Eye (tissue), 1 donor: ENCODE measurements around the gene RNF207.

Experiments
- DNase-seq: peaks from one replicate; pipeline ENCODE4 v3.0.0-alpha.2; 2015

The RNF207 gene, protein sequence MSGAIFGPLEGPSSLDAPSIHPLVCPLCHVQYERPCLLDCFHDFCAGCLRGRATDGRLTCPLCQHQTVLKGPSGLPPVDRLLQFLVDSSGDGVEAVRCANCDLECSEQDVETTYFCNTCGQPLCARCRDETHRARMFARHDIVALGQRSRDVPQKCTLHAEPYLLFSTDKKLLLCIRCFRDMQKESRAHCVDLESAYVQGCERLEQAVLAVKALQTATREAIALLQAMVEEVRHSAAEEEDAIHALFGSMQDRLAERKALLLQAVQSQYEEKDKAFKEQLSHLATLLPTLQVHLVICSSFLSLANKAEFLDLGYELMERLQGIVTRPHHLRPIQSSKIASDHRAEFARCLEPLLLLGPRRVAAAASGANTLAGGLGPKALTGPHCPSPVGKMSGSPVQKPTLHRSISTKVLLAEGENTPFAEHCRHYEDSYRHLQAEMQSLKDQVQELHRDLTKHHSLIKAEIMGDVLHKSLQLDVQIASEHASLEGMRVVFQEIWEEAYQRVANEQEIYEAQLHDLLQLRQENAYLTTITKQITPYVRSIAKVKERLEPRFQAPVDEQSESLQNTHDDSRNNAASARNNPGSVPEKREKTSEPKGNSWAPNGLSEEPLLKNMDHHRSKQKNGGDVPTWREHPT

GRCh38 chr1:6205849-6206519 is at the start of gene RNF207:
RNF207 (plus strand) TSS chr1:6206119; CDS start chr1:6206536, 417 bp downstream.
- peak; percentile 89 for DNase-seq

GRCh38 chr1:6157132-6157527 is 48.8 kb upstream of the RNF207 start:
- no peak for DNase-seq

GRCh38 chr1:6157528-6158174 is 48.3 kb upstream of the RNF207 start:
- no peak for DNase-seq

GRCh38 chr1:6158181-6158580 is 47.7 kb upstream of the RNF207 start:
- DNase-seq = no peak

- no peak for DNase-seq
Measured at GRCh38 chr1:6162341-6162740, 43.6 kb upstream of the RNF207 start.

GRCh38 chr1:6162773-6163172 is 43.1 kb upstream of the RNF207 start:
- no peak for DNase-seq

DNA sequence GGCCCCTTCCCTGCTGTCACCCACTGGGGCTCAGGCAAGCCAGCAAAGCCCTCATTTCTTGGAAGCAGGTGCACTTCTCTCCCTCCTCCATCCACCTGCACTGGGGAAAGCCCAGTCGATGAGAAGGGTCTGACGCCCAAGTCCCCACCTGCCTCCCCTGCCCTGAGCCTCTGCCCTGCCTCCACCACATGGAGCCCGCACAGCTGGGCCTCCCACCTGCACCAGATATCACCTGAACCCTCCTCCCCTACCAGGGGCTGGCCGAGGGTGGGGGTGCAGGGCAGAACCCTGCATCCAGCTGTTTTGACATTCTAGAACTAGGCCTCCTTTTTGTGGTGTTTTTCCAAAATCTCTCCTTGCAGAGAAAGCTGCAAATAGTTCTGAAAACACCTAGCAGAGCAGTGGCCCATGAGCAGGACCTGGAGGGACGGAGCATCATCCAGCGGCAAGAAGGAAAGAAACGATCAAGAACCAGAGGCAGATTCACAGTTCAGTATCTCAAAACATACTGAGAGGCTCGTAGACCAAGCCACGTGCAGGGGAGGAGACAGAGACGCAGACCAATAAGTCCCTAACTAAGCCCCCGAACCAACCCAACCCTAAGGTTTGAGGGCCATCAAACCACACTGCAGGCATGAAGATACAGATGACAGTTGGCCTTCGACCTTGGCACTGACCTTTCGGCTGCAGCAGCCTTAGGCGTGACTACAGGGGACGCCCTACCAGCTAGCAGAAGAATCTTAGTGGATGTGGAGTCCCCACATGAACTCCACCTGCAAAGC is 42.5 kb upstream of the RNF207 start:
- DNase-seq = no peak

GRCh38 chr1:6163973-6164617 is 41.8 kb upstream of the RNF207 start:
- no peak for DNase-seq

- no peak for DNase-seq
Measured at GRCh38 chr1:6165027-6165426, 40.9 kb upstream of the RNF207 start.

DNA sequence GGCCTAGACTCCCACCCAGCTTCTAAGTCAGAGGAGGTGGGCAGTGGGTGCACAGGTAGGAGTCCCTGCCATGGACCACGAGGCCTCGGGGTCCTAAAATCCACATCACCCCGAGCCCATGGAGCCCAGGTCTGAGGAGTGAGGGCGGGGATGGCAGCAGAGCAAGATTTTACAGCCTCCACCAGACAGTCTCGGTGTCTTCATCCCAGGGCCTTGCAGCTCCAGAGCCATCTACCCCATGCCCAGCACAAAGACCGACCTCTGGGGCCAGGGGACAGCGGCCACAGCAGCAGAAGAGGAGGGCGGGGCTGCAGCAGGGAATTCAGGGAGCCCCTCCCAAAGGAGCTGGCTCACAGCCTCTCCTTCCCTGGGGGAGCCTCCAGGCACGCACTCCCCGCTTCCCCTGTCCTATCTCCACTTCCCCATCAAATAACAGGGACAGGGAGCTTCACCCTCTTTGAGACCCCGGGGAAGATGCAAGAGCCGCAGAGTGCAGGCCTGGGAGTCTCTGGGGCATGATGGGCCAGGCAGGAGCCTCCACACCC is 40.4 kb upstream of the RNF207 start:
- DNase-seq = no peak

DNA sequence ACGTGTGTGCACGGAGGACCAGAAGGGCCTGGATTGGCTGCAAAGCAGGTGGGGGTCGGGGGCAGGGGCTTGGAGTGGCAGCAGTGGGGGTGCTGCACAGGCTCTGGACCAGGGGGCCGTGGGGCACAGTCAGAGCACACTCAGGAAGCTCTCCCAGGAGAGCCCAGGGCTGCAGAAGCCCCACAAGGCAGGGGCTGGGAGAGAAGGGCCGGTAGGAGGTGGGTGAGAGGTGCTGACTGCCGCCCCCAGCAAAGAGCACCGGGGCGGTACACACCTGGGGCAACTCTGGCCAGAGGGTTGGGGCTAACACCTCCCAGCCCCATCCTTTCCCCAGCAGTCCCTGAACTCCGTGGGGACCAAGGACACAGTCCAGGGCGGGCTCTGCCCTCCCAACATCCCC is 39.7 kb upstream of the RNF207 start:
- no peak for DNase-seq

- DNase-seq = no peak
Measured at GRCh38 chr1:6166655-6167390, 39.1 kb upstream of the RNF207 start.

DNA sequence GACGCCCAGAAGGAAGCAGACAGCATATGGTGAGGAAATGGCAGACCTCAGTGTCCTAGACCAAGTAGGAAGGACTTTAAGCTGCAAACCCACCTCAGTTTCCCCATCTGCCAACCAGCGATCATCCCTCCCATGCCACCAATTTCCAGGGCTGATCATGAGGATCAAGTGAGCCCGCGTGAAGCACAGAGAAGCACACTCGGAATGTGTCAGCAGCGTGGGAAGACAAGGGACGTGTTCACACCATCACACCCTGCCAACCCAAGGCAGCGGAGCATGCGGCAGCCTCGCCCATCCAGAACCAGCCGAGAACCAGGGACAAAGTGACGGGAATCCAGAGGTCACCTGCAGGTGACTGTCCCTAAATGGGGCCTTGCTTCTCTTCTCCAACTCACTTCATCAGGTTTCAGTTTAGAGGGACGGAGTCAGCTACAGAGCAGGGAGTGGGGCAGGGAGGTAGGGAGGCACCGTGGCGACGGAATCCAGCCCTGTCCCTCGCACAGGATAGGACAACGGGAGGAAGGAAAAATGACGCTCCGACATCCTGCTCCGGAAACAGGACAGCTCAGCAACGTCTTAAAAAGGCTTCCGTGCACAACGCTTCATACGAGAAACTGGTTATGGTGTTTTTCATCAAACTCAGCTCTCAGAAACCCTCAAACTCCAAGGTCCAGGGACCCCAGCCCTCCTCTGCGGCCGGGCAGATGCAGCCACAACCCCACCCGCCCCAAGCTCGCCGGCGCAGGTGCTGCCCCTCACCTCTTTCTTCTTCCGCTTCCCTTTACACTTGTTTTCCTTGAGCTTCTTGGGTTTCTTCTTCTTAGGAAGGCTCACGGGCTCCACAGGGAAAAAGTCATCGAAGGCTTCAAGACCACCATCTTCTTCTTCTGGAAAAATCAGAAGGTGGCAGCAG is 38.3 kb upstream of the RNF207 start:
- no peak for DNase-seq

DNA sequence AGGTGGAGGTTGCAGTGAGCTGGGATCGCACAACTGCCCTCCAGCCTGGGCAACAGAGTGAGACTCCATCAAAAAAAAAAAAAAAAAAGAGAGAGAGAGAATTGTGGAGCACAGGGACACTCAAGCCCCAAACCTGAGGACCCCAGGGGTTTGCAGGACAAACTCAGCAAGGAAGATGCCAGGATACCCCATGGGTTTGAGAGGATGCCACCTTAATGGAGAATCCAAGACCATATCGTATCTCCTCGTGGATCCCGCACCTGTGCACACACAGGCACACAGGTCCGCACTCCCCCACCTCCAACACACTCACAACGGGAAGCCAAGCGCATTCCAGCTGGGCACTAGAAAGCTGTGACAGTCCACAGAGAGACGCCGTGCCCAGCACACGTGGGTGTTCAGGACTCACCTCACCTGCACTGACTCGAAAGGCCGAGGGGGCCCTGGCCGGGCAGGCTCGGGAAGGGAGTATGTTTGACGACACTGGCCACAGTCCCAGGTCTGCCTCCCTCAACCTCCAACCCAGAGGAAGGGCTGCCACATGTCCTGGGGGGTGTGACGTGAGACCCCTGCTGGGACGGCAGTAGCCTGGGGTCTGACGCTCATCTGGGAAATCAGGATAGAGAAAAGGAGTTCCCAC is 36.9 kb upstream of the RNF207 start:
- no peak for DNase-seq

DNA sequence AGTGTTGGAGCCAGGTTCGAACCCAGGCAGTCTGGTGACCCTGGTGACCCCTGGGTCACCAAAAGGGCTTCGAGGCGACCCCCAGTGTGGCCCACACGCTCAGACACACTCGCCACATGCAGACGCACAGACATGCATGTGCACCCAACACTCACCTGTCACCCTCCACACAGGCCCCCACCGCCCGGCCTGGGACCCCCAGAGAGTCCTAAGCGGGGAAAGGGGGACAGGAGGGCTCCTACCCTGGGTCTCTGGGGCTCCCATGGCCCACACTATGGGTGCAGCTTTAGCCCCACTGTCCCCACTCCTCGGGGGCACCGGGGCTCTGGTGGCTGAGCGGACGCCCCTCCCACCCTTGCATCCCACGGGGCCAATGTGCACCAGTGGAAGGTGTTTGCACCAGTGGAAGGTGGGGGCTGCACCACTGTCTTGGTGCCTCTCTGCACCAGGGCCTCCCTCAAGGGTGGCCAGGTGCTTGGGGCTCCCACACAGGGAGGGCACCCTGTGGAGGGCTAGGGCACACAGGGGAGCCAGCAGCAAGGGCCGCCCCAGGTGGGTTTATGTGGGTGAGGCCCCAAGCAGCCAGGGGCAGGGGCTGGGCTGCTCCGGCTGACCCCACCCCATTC is 35.7 kb upstream of the RNF207 start:
- no peak for DNase-seq

GRCh38 chr1:6170742-6171201 is 35.1 kb upstream of the RNF207 start:
- no peak for DNase-seq

DNA sequence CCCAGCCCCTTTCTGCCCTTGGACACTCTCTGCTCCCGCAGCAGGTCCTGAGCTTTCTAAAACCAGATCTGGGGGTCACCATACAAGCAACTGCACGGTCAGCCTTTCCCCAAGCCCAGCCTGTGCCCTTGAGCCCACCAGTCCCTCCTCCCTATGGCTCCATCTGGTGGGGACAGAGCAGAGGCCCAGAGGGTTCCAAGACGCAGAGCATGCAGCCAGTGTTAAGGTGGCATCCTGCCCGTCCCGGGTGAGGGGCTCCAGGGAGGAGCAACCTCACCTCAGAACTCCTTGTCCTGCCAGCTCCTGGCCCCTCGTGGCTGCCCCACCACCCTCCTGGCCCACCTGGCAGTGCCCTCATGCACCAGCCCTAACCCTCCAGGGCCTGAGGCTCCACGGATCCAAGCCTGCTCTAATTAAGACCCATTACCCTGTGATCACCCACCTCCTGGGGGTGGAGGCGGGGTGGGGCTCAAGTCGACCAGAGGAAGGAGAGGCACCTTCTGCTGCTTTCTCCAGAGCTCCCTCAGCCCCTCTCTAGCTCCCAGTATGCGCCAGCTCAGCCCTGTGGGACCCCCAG is 34.3 kb upstream of the RNF207 start:
- peak; percentile 64 for DNase-seq

GRCh38 chr1:6172549-6172948 is 33.4 kb upstream of the RNF207 start:
- DNase-seq = no peak
